Measurements from ENCODE around the gene MED12L. TPM values are rescaled to one million over a fixed set of nuclear protein-coding genes. Genes with fewer than 3 reads are reported as not detected.
A peak's percentile ranks its signal among the peaks of the same experiment; 100 is the strongest.

Gene MED12L
- total and polyA plus RNA-seq, 4 donors = 11.9 to 23.8 (median 12.6) TPM

DNA sequence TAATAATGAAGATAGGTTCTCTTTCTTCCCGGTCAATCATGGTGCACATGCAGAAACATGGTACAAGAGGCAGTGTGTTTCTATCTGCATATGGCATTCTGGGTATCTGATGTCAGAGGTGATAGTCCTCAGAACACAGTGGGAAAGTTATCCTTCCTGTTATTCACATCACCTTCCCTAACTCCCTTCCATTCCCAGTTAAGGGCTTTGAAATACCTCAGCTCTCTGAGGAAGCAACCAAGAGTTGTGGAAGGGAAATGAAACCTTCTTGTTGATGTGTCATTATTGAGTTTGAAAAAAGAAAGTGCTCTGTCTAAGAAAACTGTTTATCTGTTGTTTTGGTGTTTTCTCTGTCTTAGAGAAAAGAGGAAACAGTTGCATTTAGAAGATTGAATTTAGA lies 265.8 kb downstream of the MED12L start:
- no peaks in the 10 kb centered on the region for H3K9me3 ChIP-seq (ENCODE audit: control insufficient read depth, insufficient read depth, low read length)
- H3K27me3 ChIP-seq (ENCODE audit: control insufficient read depth, insufficient read depth, low read length) = no peaks in the 10 kb centered on the region
- DNase-seq (ENCODE audit: low read depth in 4 of 6, low spot score in 6 of 6) = no peak
- peaks cover 3% of the 10 kb centered on the region for H3K36me3 ChIP-seq (ENCODE audit: control insufficient read depth, insufficient read depth, low read length)
- no CpG with 5 or more reads among the region's 1 CpG for WGBS (ENCODE audit: insufficient coverage)
- H3K27ac ChIP-seq (ENCODE audit: low read depth, low read length) = no peak overlapping the region
- H3K4me3 ChIP-seq (ENCODE audit: low read depth, low read length) = no peak overlapping the region
- H3K4me1 ChIP-seq (ENCODE audit: control insufficient read depth, insufficient read depth, low read length) = no peaks in the 10 kb centered on the region

DNA sequence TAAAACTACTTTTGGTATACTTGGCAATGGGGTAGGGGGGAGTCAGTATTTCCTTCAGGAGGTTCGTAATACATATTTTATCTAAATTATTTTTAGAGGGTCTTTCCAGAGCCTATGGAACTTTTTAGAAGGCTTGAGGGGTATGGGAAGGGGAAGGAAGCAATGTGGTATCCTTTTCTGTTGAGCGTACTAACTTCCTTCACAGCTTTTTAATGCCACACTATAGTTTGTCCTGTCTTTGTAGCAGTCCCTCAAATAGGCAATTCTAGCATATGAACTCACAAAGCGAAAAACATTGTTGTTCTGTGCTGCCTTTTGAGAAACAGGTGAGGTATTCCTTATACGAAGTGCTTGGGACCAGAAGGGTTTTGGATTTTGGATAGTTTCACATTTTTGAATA lies 266.2 kb downstream of the MED12L start:
- peaks cover 3% of the 10 kb centered on the region for H3K36me3 ChIP-seq (ENCODE audit: control insufficient read depth, insufficient read depth, low read length)
- DNase-seq (ENCODE audit: low read depth in 4 of 6, low spot score in 6 of 6) = no peak
- H3K9me3 ChIP-seq (ENCODE audit: control insufficient read depth, insufficient read depth, low read length) = no peaks in the 10 kb centered on the region
- H3K4me1 ChIP-seq (ENCODE audit: control insufficient read depth, insufficient read depth, low read length) = no peaks in the 10 kb centered on the region
- no CpG with 5 or more reads among the region's 4 CpGs for WGBS (ENCODE audit: insufficient coverage)
- H3K4me3 ChIP-seq (ENCODE audit: low read depth, low read length) = no peak overlapping the region
- H3K27ac ChIP-seq (ENCODE audit: low read depth, low read length) = no peak overlapping the region
- H3K27me3 ChIP-seq (ENCODE audit: control insufficient read depth, insufficient read depth, low read length) = no peaks in the 10 kb centered on the region

- Histone ChIP-seq H3K4me3 (ENCODE audit: low read depth, low read length) (no peak overlapping the region), H3K36me3 (ENCODE audit: control insufficient read depth, insufficient read depth, low read length) (peaks cover 3% of the 10 kb centered on the region), H3K9me3 (ENCODE audit: control insufficient read depth, insufficient read depth, low read length) (no peaks in the 10 kb centered on the region), H3K27ac (ENCODE audit: low read depth, low read length) (no peak overlapping the region), H3K4me1 (ENCODE audit: control insufficient read depth, insufficient read depth, low read length) (no peaks in the 10 kb centered on the region), H3K27me3 (ENCODE audit: control insufficient read depth, insufficient read depth, low read length) (no peaks in the 10 kb centered on the region)
- peak in 1 of 6 donors; percentile 36 for DNase-seq (ENCODE audit: low read depth in 4 of 6, low spot score in 6 of 6)
- no CpG with 5 or more reads among the region's 2 CpGs for WGBS (ENCODE audit: insufficient coverage)
Measured at GRCh38 chr3:151356794-151357462, 271.5 kb downstream of the MED12L start.

DNA sequence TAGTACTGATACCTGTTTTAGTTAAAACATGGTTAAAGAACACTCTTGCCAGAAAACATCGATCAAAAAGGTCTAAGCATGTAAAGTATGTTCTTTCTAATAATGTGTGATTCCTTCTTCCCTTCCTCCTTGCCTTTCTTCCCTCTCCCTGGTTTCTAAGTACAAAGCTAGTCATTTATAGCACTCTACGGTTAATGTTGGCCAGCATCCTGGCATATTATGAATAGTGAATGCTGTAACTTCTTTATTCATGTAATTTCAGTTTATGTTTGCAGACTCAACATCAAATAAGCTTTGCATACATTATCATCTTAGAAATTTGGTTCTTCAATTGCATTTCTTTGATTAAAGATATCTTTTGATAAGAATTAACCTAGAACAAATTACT lies 272.0 kb downstream of the MED12L start:
- Histone ChIP-seq H3K36me3 (ENCODE audit: control insufficient read depth, insufficient read depth, low read length) (peaks cover 3% of the 10 kb centered on the region), H3K9me3 (ENCODE audit: control insufficient read depth, insufficient read depth, low read length) (no peaks in the 10 kb centered on the region), H3K4me1 (ENCODE audit: control insufficient read depth, insufficient read depth, low read length) (no peaks in the 10 kb centered on the region), H3K27ac (ENCODE audit: low read depth, low read length) (no peak overlapping the region), H3K4me3 (ENCODE audit: low read depth, low read length) (no peak overlapping the region), H3K27me3 (ENCODE audit: control insufficient read depth, insufficient read depth, low read length) (no peaks in the 10 kb centered on the region)
- no CpG with 5 or more reads among the region's 2 CpGs for WGBS (ENCODE audit: insufficient coverage)
- peak in 2 of 6 donors; percentile 25 to 65 for DNase-seq (ENCODE audit: low read depth in 4 of 6, low spot score in 6 of 6)

DNA sequence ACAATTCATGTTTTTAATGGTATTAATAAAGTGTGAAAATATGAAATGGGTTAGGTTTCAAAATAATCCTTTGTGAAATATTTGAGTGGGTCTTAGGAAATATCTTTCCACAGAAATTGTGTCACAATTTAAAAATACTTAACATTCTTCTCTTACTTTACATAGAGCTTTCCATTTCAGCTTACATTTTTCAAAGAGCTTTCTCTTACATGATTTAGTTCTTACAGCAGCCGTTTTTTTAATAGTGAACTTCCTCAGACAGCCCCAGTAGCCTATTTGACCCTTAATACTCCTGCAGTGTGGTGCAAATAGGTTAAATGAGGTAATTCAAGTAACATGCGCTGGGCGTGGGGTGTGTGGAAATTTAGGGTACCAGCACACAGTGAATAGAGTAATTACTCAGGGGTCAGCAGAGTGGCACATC lies 277.3 kb downstream of the MED12L start:
- DNase-seq (ENCODE audit: low read depth in 4 of 6, low spot score in 6 of 6) = no peak
- WGBS (ENCODE audit: insufficient coverage) = 90% methylated on average over 2 of the region's 3 CpGs
- H3K9me3 ChIP-seq (ENCODE audit: control insufficient read depth, insufficient read depth, low read length) = no peaks in the 10 kb centered on the region
- H3K36me3 ChIP-seq (ENCODE audit: control insufficient read depth, insufficient read depth, low read length) = no peaks in the 10 kb centered on the region
- H3K4me3 ChIP-seq (ENCODE audit: low read depth, low read length) = no peak overlapping the region
- H3K27me3 ChIP-seq (ENCODE audit: control insufficient read depth, insufficient read depth, low read length) = no peaks in the 10 kb centered on the region
- no peaks in the 10 kb centered on the region for H3K4me1 ChIP-seq (ENCODE audit: control insufficient read depth, insufficient read depth, low read length)
- H3K27ac ChIP-seq (ENCODE audit: low read depth, low read length) = no peak overlapping the region

DNA sequence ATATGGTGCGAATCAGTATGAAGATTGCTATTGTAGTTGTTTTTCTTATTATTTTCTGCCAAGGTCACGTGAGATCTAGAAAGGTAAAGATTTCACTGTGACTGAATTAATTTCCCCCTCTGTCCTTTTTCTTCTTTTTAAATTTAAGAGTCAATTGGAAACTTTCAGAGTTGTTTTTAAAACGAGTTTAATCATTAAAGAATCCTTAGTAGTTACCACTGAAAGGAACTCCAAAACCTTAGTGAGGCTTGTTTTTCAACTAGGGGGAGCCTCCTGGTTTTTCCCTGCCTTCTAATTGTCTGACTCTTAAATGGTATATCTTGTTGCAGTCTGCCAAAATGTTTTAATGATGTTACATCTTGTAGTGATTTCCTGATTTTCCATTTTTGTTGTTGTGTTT lies 281.5 kb downstream of the MED12L start:
- H3K36me3 ChIP-seq (ENCODE audit: control insufficient read depth, insufficient read depth, low read length) = no peaks in the 10 kb centered on the region
- no peak for DNase-seq (ENCODE audit: low read depth in 4 of 6, low spot score in 6 of 6)
- no peaks in the 10 kb centered on the region for H3K27me3 ChIP-seq (ENCODE audit: control insufficient read depth, insufficient read depth, low read length)
- no peak overlapping the region for H3K4me3 ChIP-seq (ENCODE audit: low read depth, low read length)
- WGBS (ENCODE audit: insufficient coverage) = no CpG with 5 or more reads among the region's 3 CpGs
- no peaks in the 10 kb centered on the region for H3K4me1 ChIP-seq (ENCODE audit: control insufficient read depth, insufficient read depth, low read length)
- H3K27ac ChIP-seq (ENCODE audit: low read depth, low read length) = no peak overlapping the region
- H3K9me3 ChIP-seq (ENCODE audit: control insufficient read depth, insufficient read depth, low read length) = no peaks in the 10 kb centered on the region

DNA sequence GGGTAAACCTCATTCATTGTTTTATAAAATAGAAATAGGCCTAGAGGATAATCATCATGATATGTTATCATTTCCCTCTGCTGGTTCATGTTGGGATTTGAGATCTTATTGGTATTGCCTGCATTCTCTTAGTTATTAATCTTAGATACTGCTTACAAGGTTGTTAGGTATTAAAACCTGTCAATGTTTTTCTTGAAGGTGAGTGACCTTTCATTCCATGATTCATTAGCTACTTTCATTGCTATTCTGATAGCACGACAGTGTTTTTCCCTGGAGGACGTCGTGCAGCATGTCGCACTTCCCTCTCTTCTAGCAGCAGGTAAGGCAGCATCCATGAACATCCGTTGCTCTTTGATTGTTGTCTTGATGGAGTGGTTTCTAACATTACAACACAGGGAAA lies 282.0 kb downstream of the MED12L start:
- Histone ChIP-seq H3K9me3 (ENCODE audit: control insufficient read depth, insufficient read depth, low read length) (no peaks in the 10 kb centered on the region), H3K27ac (ENCODE audit: low read depth, low read length) (no peak overlapping the region), H3K4me3 (ENCODE audit: low read depth, low read length) (no peak overlapping the region), H3K27me3 (ENCODE audit: control insufficient read depth, insufficient read depth, low read length) (no peaks in the 10 kb centered on the region), H3K36me3 (ENCODE audit: control insufficient read depth, insufficient read depth, low read length) (no peaks in the 10 kb centered on the region), H3K4me1 (ENCODE audit: control insufficient read depth, insufficient read depth, low read length) (no peaks in the 10 kb centered on the region)
- DNase-seq (ENCODE audit: low read depth in 4 of 6, low spot score in 6 of 6) = no peak
- WGBS (ENCODE audit: insufficient coverage) = no CpG with 5 or more reads among the region's 5 CpGs

DNA sequence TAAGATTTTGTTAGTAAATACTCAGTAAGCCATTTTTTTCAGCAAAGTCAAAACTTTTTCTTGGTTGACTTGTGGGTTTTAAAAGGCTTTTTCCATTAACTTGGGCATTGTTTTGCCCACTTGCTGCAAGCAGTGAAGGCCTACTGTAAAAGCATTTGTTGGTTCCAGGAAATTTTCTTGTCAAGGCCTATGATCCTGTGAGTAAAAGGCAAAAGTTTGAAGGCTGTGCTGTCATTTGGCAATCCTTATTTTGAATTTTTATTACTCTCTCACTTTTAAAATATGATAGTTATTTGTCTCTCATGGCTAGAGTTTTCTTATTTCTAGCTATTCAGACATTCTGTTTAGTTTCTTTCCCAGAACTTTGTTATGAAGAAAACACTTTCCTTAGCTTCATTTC lies 286.1 kb downstream of the MED12L start:
- no peaks in the 10 kb centered on the region for H3K36me3 ChIP-seq (ENCODE audit: control insufficient read depth, insufficient read depth, low read length)
- H3K4me1 ChIP-seq (ENCODE audit: control insufficient read depth, insufficient read depth, low read length) = no peaks in the 10 kb centered on the region
- no peak overlapping the region for H3K4me3 ChIP-seq (ENCODE audit: low read depth, low read length)
- no peak overlapping the region for H3K27ac ChIP-seq (ENCODE audit: low read depth, low read length)
- no peak for DNase-seq (ENCODE audit: low read depth in 4 of 6, low spot score in 6 of 6)
- no peaks in the 10 kb centered on the region for H3K9me3 ChIP-seq (ENCODE audit: control insufficient read depth, insufficient read depth, low read length)
- H3K27me3 ChIP-seq (ENCODE audit: control insufficient read depth, insufficient read depth, low read length) = no peaks in the 10 kb centered on the region

- Histone ChIP-seq H3K4me1 (ENCODE audit: control insufficient read depth, insufficient read depth, low read length) (no peaks in the 10 kb centered on the region), H3K4me3 (ENCODE audit: low read depth, low read length) (no peak overlapping the region), H3K9me3 (ENCODE audit: control insufficient read depth, insufficient read depth, low read length) (no peaks in the 10 kb centered on the region), H3K36me3 (ENCODE audit: control insufficient read depth, insufficient read depth, low read length) (no peaks in the 10 kb centered on the region), H3K27me3 (ENCODE audit: control insufficient read depth, insufficient read depth, low read length) (no peaks in the 10 kb centered on the region), H3K27ac (ENCODE audit: low read depth, low read length) (no peak overlapping the region)
- peak in 2 of 6 donors; percentile 20 to 22 for DNase-seq (ENCODE audit: low read depth in 4 of 6, low spot score in 6 of 6)
- WGBS (ENCODE audit: insufficient coverage) = no CpG with 5 or more reads among the region's 4 CpGs
Measured at GRCh38 chr3:151372063-151372820, 286.8 kb downstream of the MED12L start.
